GM15510 (cell line): ENCODE measurements around the gene OR5A1.

ENCODE experiments used
- POLR2A ChIP-seq: IDR thresholded peaks from 3 replicates; pipeline ENCODE4 v1.6.1; 2011; ENCODE audit warnings: borderline replicate concordance; ENCODE audit not compliant: insufficient read length; ENCODE audit errors: extremely low read depth

The OR5A1 gene

GRCh38 chr11:59459916-59460315 lies 23.6 kb downstream of the OR5A1 start:
- no peak for TF ChIP-seq POLR2A

- TF ChIP-seq POLR2A = no peak
These were observed 26.9 kb downstream of the OR5A1 start for GRCh38 chr11:59463190-59463641.

- TF ChIP-seq POLR2A = no peak
These were observed 36.7 kb downstream of the OR5A1 start, which contains the start of gene OR4D10 for GRCh38 chr11:59473015-59473414. Gene OR4D10 (plus strand): TSS chr11:59473315. CDS start chr11:59477430, 4,115 bp downstream.

- no peak for TF ChIP-seq POLR2A
These were observed 38.9 kb downstream of the OR5A1 start for GRCh38 chr11:59475176-59475575.

GRCh38 chr11:59479906-59480305 lies 43.6 kb downstream of the OR5A1 start:
- no peak for TF ChIP-seq POLR2A

DNA sequence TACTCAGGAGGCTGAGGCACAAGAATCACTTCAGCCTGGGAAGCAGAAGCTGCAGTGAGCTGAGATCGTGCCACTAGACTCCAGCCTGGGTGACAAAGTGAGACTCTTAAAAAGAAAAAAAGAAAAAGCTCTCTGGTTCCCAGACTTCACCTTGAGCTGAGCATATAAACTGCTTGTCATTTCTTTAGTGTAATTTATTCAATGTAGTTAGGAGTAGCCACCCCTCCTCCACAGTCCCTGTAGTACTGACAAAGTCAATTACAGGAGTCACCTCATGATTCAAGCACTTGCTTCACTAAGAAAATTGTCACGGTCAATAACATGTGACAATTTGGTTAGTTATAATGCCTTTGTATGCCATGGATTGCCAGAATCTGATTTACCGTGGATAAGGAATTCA lies 44.1 kb downstream of the OR5A1 start:
- no peak for TF ChIP-seq POLR2A
